Measurements from ENCODE around the gene SGF29.

- TF ChIP-seq, protein P1, sequence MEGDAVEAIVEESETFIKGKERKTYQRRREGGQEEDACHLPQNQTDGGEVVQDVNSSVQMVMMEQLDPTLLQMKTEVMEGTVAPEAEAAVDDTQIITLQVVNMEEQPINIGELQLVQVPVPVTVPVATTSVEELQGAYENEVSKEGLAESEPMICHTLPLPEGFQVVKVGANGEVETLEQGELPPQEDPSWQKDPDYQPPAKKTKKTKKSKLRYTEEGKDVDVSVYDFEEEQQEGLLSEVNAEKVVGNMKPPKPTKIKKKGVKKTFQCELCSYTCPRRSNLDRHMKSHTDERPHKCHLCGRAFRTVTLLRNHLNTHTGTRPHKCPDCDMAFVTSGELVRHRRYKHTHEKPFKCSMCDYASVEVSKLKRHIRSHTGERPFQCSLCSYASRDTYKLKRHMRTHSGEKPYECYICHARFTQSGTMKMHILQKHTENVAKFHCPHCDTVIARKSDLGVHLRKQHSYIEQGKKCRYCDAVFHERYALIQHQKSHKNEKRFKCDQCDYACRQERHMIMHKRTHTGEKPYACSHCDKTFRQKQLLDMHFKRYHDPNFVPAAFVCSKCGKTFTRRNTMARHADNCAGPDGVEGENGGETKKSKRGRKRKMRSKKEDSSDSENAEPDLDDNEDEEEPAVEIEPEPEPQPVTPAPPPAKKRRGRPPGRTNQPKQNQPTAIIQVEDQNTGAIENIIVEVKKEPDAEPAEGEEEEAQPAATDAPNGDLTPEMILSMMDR (IDR thresholded peaks at IDR 0.05; ENCODE audit: insufficient read depth, low read depth, low read length): no peak
- no peak for TF ChIP-seq EZH2 (IDR thresholded peaks at IDR 0.05; ENCODE audit: insufficient read depth, low read length)
Observed at GRCh38 chr16:28572696-28573510, 19.2 kb downstream of the SGF29 start.
